IMR-90 (cell line): ENCODE measurements around the gene IL20. TPM values are rescaled to one million over a fixed set of nuclear protein-coding genes. Genes with fewer than 3 reads are reported as not detected.
A peak's percentile ranks its signal among the peaks of the same experiment; 100 is the strongest.

Source experiments
- ATAC-seq: fragments of 200-7000 bp; cut with Tn5 transposase; 2 replicates; pipeline ENCODE4 v1.9.1; 2020; ENCODE audit warnings: low read depth, mild to moderate bottlenecking, moderate library complexity
- BruUV-seq: library from RNA; stranded (reverse); fragments of 400-500 nt; replicated peaks from 2 replicates; lab custom pipeline; 2021; lab: Mats Ljungman, UMichigan
- CTCF ChIA-PET: fragments of 300-600 bp; formaldehyde crosslinking; extraction: SDS; loops from one replicate; lab custom pipeline; 2021; ENCODE audit warnings: antibody characterized with exemption; lab: Yijun Ruan, JAX
- POLR2A ChIA-PET: fragments of 300-600 bp; sonication (Branson Sonifier 250); formaldehyde crosslinking; loops from one replicate; lab custom pipeline; 2022; ENCODE audit warnings: antibody characterized with exemption; ENCODE audit not compliant: unreplicated experiment; lab: Charles Lee
- DNase-seq: peaks from one replicate; pipeline ENCODE4 v3.0.0; 2013
- H2AFZ ChIP-seq: replicated peaks from 2 replicates; pipeline ENCODE3; 2013; ENCODE audit warnings: low read length, mild to moderate bottlenecking; ENCODE audit not compliant: poor library complexity
- H2AK5ac ChIP-seq: 2 replicates; pipeline ENCODE4 v1.6.1; 2013; ENCODE audit warnings: low read depth, low read length, inconsistent platforms
- H2AK9ac ChIP-seq: replicated peaks from 2 replicates; pipeline ENCODE3; 2013; ENCODE audit warnings: mild to moderate bottlenecking, low read depth, low read length, moderate library complexity; ENCODE audit not compliant: poor library complexity
- H2BK120ac ChIP-seq: 2 replicates; pipeline ENCODE4 v1.6.1; 2013; ENCODE audit warnings: low read depth, low read length, inconsistent platforms
- H2BK15ac ChIP-seq: 3 replicates; pipeline ENCODE4 v1.6.1; 2013; ENCODE audit warnings: low read depth, low read length, inconsistent platforms
- H2BK20ac ChIP-seq: 2 replicates; pipeline ENCODE4 v1.6.1; 2013; ENCODE audit warnings: low read depth, mild to moderate bottlenecking, inconsistent platforms, low read length, moderate library complexity
- H2BK5ac ChIP-seq: 2 replicates; pipeline ENCODE4 v1.6.1; 2013; ENCODE audit warnings: mild to moderate bottlenecking, low read depth, low read length, inconsistent platforms; ENCODE audit not compliant: poor library complexity, severe bottlenecking
- H3K14ac ChIP-seq: replicated peaks from 2 replicates; pipeline ENCODE4 v1.6.1; 2013; ENCODE audit warnings: low read depth, low read length, inconsistent platforms
- H3K18ac ChIP-seq: 2 replicates; pipeline ENCODE4 v1.6.1; 2013; ENCODE audit warnings: low read depth, low read length, control low read depth
- H3K23ac ChIP-seq: 2 replicates; pipeline ENCODE4 v1.6.1; 2013; ENCODE audit warnings: low read depth, low read length, inconsistent platforms
- H3K27ac ChIP-seq: 2 replicates; pipeline ENCODE4 v1.5.1; 2013; ENCODE audit warnings: mild to moderate bottlenecking, control low read depth, low read length; ENCODE audit not compliant: insufficient read depth
- H3K27me3 ChIP-seq: 2 replicates; pipeline ENCODE4 v1.6.1; 2013; ENCODE audit warnings: low read length; ENCODE audit not compliant: control insufficient read depth, insufficient read depth
- H3K36me3 ChIP-seq: 2 replicates; pipeline ENCODE4 v1.6.1; 2013; ENCODE audit warnings: low read length, mixed read lengths; ENCODE audit not compliant: control insufficient read depth, insufficient read depth
- H3K4ac ChIP-seq: 2 replicates; pipeline ENCODE4 v1.6.1; 2013; ENCODE audit warnings: low read depth, low read length, inconsistent platforms
- H3K4me1 ChIP-seq: 2 replicates; pipeline ENCODE4 v1.6.1; 2013; ENCODE audit warnings: low read length, mixed read lengths; ENCODE audit not compliant: control insufficient read depth, insufficient read depth
- H3K4me2 ChIP-seq: 2 replicates; pipeline ENCODE4 v1.6.1; 2013; ENCODE audit warnings: low read depth, mild to moderate bottlenecking, control low read depth, low read length, moderate library complexity
- H3K4me3 ChIP-seq: 2 replicates; pipeline ENCODE4 v1.5.1; 2013; ENCODE audit warnings: low read depth, mild to moderate bottlenecking, control low read depth, low read length, moderate library complexity; ENCODE audit not compliant: insufficient read depth
- H3K56ac ChIP-seq: 2 replicates; pipeline ENCODE4 v1.6.1; 2013; ENCODE audit warnings: low read length, inconsistent platforms; ENCODE audit not compliant: insufficient read depth; ENCODE audit errors: extremely low read depth
- H3K79me1 ChIP-seq, 2 experiments: 2 replicates each; pipeline ENCODE4 v1.6.1; 2013; ENCODE audit warnings: low read length in 2 of 2, inconsistent platforms in 1 of 2, low read depth in 1 of 2
- H3K9ac ChIP-seq: 2 replicates; pipeline ENCODE4 v1.6.1; 2013; ENCODE audit warnings: low read depth, low read length, control low read depth
- H3K9me1 ChIP-seq: 2 replicates; pipeline ENCODE4 v1.6.1; 2013; ENCODE audit warnings: low read length, inconsistent platforms; ENCODE audit not compliant: insufficient read depth
- H3K9me3 ChIP-seq: 2 replicates; pipeline ENCODE4 v1.6.1; 2013; ENCODE audit warnings: low read length; ENCODE audit not compliant: control insufficient read depth, insufficient read depth
- H4K20me1 ChIP-seq: 2 replicates; pipeline ENCODE4 v1.6.1; 2013; ENCODE audit warnings: low read length, inconsistent platforms; ENCODE audit not compliant: insufficient read depth
- H4K5ac ChIP-seq: 2 replicates; pipeline ENCODE4 v1.6.1; 2013; ENCODE audit warnings: mild to moderate bottlenecking, low read depth, low read length, control low read depth
- H4K8ac ChIP-seq, 2 experiments: 2 replicates each; pipeline ENCODE4 v1.6.1; 2013; ENCODE audit warnings: low read depth in 2 of 2, low read length in 2 of 2, control low read depth in 1 of 2, inconsistent platforms in 1 of 2
- H4K91ac ChIP-seq: 2 replicates; pipeline ENCODE4 v1.6.1; 2013; ENCODE audit warnings: low read depth, low read length, inconsistent platforms; ENCODE audit not compliant: insufficient read depth
- BHLHE40 ChIP-seq: fragments of 150-350 bp; IDR thresholded peaks from 2 replicates; pipeline ENCODE4 v1.6.1; 2016; ENCODE audit warnings: mild to moderate bottlenecking, low read depth, low read length
- CEBPB ChIP-seq: IDR thresholded peaks from 2 replicates; pipeline ENCODE4 v1.6.1; 2012; ENCODE audit warnings: low read depth, low read length, improper control_type of control experiment
- CHD1 ChIP-seq: IDR thresholded peaks from 2 replicates; pipeline ENCODE4 v1.6.1; 2012; ENCODE audit warnings: low read depth, low read length, improper control_type of control experiment
- FOS ChIP-seq: fragments of 150-350 bp; IDR thresholded peaks from 2 replicates; pipeline ENCODE4 v1.6.1; 2016; ENCODE audit warnings: low read depth, low read length
- MAFK ChIP-seq: IDR thresholded peaks from 2 replicates; pipeline ENCODE4 v1.6.1; 2012; ENCODE audit warnings: low read depth, low read length, improper control_type of control experiment
- MAZ ChIP-seq: IDR thresholded peaks from 2 replicates; pipeline ENCODE4 v1.6.1; 2012; ENCODE audit warnings: low read depth, mild to moderate bottlenecking, low read length, improper control_type of control experiment, moderate library complexity, borderline replicate concordance
- MXI1 ChIP-seq: IDR thresholded peaks from 2 replicates; pipeline ENCODE4 v1.6.1; 2012; ENCODE audit warnings: low read depth, mild to moderate bottlenecking, low read length, moderate library complexity, borderline replicate concordance
- POLR2A ChIP-seq: IDR thresholded peaks from 2 replicates; pipeline ENCODE4 v1.6.1; 2012; ENCODE audit warnings: mild to moderate bottlenecking, low read depth, low read length
- RAD21 ChIP-seq: IDR thresholded peaks from 2 replicates; pipeline ENCODE4 v1.6.1; 2012; ENCODE audit warnings: low read length, improper control_type of control experiment
- RCOR1 ChIP-seq: IDR thresholded peaks from 2 replicates; pipeline ENCODE4 v1.6.1; 2012; ENCODE audit warnings: mild to moderate bottlenecking, low read length, improper control_type of control experiment; ENCODE audit not compliant: insufficient replicate concordance
- RFX5 ChIP-seq: IDR thresholded peaks from 2 replicates; pipeline ENCODE4 v1.8.0; 2012; ENCODE audit warnings: low read depth, mild to moderate bottlenecking, low read length, moderate library complexity
- SMC3 ChIP-seq: fragments of 150-350 bp; IDR thresholded peaks from 2 replicates; pipeline ENCODE4 v1.6.1; 2016; ENCODE audit warnings: low read depth, mild to moderate bottlenecking, antibody characterized with exemption, low read length, moderate library complexity
- WGBS, 2 experiments: methylation state at CpG; one replicate each; pipeline versions ENCODE4 v1.1.5 to v1.1.7; 2013; ENCODE audit warnings: missing lambda C conversion rate in 2 of 2; ENCODE audit not compliant: insufficient read length in 1 of 2; ENCODE audit errors: extremely low coverage in 2 of 2; 5-methylcytosine and 5-hydroxymethylcytosine counted together
- dilution Hi-C: fragments of 300-500 bp; cut with HindIII; formaldehyde crosslinking; loops from one replicate; pipeline ENCODE4 v1.14.3; 2018; ENCODE audit warnings: low sequenced_read_pairs; ENCODE audit not compliant: unreplicated experiment
- in situ Hi-C: fragments of 300-500 bp; cut with MboI; formaldehyde crosslinking; loops from 3 replicates; pipeline ENCODE4 v1.14.3; 2019; ENCODE audit warnings: low sequenced_read_pairs, inconsistent platforms, mixed read lengths
- intact Hi-C: fragments of 100-400 bp; cut with micrococcal nuclease; formaldehyde crosslinking; loops from 2 replicates; pipeline ENCODE4 v1.10.0; 2022
- polyA plus RNA-seq, 3 experiments: library from polyadenylated mRNA; depleted of rRNA; stranded (reverse); fragments of >200 nt; gene quantifications; 2 replicates each; pipeline ENCODE4 v1.2.3, GENCODE V29; 2012; ENCODE audit warnings: low replicate concordance in 1 of 3
- total RNA-seq: library from RNA; depleted of rRNA; stranded (reverse); fragments of >200 nt; gene quantifications from 2 replicates; pipeline ENCODE4 v1.2.3, GENCODE V29; 2012
- TF ChIP-seq, protein P1 (sequence below): fragments of 150-350 bp; IDR thresholded peaks from 2 replicates; pipeline ENCODE4 v1.6.1; 2016; ENCODE audit warnings: low read depth, mild to moderate bottlenecking, low read length, moderate library complexity, borderline replicate concordance
- TF ChIP-seq, protein P2 (sequence below): fragments of 150-350 bp; IDR thresholded peaks from 2 replicates; pipeline ENCODE4 v1.6.1; 2017; ENCODE audit warnings: mild to moderate bottlenecking, antibody characterized with exemption, low read length, low read depth
- TF ChIP-seq, protein P3 (sequence below): conservative IDR thresholded peaks from 2 replicates; pipeline ENCODE4 v1.5.1; 2012; ENCODE audit warnings: mild to moderate bottlenecking, low read depth, low read length, improper control_type of control experiment

Gene IL20
- total and polyA plus RNA-seq, 2 of the 4 experiments (the other 2 are of a cell fraction) = not detected

DNA sequence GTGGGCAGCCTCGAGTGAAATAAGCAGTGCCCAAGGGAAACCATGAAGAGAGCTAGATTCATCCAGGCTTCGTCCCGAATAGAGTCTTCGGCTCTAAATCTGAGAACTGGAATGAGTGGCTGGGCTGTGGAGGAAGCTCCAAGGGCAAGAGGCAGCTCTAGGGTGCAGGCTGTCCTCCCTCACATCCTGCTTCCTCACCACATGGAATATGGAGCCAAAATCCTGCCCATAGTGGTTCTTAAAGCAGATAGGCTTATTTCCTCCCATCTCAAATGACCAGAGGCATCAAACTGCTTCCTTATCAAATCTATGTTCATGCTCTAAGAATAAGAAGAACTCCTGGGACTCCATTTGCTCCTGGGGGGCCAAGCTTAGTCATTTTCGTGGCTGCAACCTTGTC, 34.3 kb downstream of the IL20 start:
- H3K14ac ChIP-seq = peak overlapping the region; percentile 33; the same call in 1 of the 2 replicates
- H3K4me2 ChIP-seq = no peak overlapping the region
- no peak overlapping the region for H2AFZ ChIP-seq
- no peak overlapping the region for H3K27ac ChIP-seq
- no CpG with 5 or more reads among the region's 5 CpGs for WGBS, 2 experiments
- BruUV-seq = no TSS peak
- ChIA-PET CTCF (interaction anchor here (0.7 to 0.9 kb wide), 2 partner anchors 13 to 91 kb away, joined by 3 read pairs; no protein-coding TSS in a partner anchor), POLR2A (no interaction called here)
- no peaks in the 10 kb centered on the region for H3K27me3 ChIP-seq
- dilution Hi-C loops (no loop called here), in situ Hi-C loops (no loop called here), intact Hi-C loops (no loop called here)
- H2AK9ac ChIP-seq = no peak overlapping the region
- no peaks in the 10 kb centered on the region for H3K9me3 ChIP-seq
- no peak overlapping the region for H2BK5ac ChIP-seq
- ATAC-seq (no peak), DNase-seq (no peak)
- H2AK5ac ChIP-seq = peak overlapping the region; percentile 97
- no peaks in the 10 kb centered on the region for H3K36me3 ChIP-seq
- H4K20me1 ChIP-seq = no peaks in the 10 kb centered on the region
- peaks cover 29% of the 10 kb centered on the region for H3K4me1 ChIP-seq
- H3K23ac ChIP-seq = peak overlapping the region; percentile 6; the same call in 1 of the 2 replicates
- peaks cover 34% of the 10 kb centered on the region for H3K9me1 ChIP-seq
- H4K5ac ChIP-seq = no peak overlapping the region
- peaks cover 0 to 27% of the 10 kb centered on the region in 2 experiments; a peak in 2 of 4 replicates for H3K79me1 ChIP-seq
- H4K8ac ChIP-seq = peak overlapping the region in 1 of 2 experiments; percentile 43; a peak in 1 of 4 replicates
- H2BK15ac ChIP-seq = peak overlapping the region; percentile 57; the same call in 2 of the 3 replicates
- no peak overlapping the region for H3K9ac ChIP-seq
- H4K91ac ChIP-seq = peak overlapping the region; percentile 94
- peak overlapping the region; percentile 79 for H2BK20ac ChIP-seq
- peak overlapping the region; percentile 80 for H3K4ac ChIP-seq
- no peak overlapping the region for H3K18ac ChIP-seq
- H2BK120ac ChIP-seq = peak overlapping the region; percentile 98
- H3K4me3 ChIP-seq = no peak overlapping the region
- no peak overlapping the region for H3K56ac ChIP-seq
- TF ChIP-seq, protein P1, sequence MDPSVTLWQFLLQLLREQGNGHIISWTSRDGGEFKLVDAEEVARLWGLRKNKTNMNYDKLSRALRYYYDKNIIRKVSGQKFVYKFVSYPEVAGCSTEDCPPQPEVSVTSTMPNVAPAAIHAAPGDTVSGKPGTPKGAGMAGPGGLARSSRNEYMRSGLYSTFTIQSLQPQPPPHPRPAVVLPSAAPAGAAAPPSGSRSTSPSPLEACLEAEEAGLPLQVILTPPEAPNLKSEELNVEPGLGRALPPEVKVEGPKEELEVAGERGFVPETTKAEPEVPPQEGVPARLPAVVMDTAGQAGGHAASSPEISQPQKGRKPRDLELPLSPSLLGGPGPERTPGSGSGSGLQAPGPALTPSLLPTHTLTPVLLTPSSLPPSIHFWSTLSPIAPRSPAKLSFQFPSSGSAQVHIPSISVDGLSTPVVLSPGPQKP = no peak
- TF ChIP-seq RAD21 (no peak), RFX5 (no peak), FOS (no peak), MAFK (no peak), MAZ (no peak), CHD1 (no peak), SMC3 (no peak), MXI1 (no peak), POLR2A (no peak), BHLHE40 (no peak), CEBPB (no peak), RCOR1 (no peak)
- TF ChIP-seq, protein P2, sequence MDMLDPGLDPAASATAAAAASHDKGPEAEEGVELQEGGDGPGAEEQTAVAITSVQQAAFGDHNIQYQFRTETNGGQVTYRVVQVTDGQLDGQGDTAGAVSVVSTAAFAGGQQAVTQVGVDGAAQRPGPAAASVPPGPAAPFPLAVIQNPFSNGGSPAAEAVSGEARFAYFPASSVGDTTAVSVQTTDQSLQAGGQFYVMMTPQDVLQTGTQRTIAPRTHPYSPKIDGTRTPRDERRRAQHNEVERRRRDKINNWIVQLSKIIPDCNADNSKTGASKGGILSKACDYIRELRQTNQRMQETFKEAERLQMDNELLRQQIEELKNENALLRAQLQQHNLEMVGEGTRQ = no peak
- TF ChIP-seq, protein P3, sequence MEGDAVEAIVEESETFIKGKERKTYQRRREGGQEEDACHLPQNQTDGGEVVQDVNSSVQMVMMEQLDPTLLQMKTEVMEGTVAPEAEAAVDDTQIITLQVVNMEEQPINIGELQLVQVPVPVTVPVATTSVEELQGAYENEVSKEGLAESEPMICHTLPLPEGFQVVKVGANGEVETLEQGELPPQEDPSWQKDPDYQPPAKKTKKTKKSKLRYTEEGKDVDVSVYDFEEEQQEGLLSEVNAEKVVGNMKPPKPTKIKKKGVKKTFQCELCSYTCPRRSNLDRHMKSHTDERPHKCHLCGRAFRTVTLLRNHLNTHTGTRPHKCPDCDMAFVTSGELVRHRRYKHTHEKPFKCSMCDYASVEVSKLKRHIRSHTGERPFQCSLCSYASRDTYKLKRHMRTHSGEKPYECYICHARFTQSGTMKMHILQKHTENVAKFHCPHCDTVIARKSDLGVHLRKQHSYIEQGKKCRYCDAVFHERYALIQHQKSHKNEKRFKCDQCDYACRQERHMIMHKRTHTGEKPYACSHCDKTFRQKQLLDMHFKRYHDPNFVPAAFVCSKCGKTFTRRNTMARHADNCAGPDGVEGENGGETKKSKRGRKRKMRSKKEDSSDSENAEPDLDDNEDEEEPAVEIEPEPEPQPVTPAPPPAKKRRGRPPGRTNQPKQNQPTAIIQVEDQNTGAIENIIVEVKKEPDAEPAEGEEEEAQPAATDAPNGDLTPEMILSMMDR = no peak
